ENCODE measurements around the gene DCXR. TPM values are rescaled to one million over a fixed set of nuclear protein-coding genes. Genes with fewer than 3 reads are reported as not detected.

Gene DCXR
- total RNA-seq, 1 experiment from 2014 or later = 140 TPM

- H3K9me3 ChIP-seq (ENCODE audit: low read depth, low read length, poor library complexity, severe bottlenecking) = no peaks in the 10 kb centered on the region
- H3K4me1 ChIP-seq (ENCODE audit: insufficient read depth, low read length, poor library complexity, severe bottlenecking) = peaks cover 9% of the 10 kb centered on the region
- BruUV-seq (replicated peaks) = no TSS peak
- ChIA-PET POLR2A (ENCODE audit: low non-redundant PET) (no interaction called here), CTCF (interaction anchor here (0.8 kb wide), 1 partner anchor 15 kb away, joined by 5 read pairs; the partner anchor contains the start of gene DCXR)
- H3K27me3 ChIP-seq (replicated peaks; ENCODE audit: insufficient read depth, low read depth, low read length, poor library complexity) = no peaks in the 10 kb centered on the region
- DNase-seq (ENCODE audit: low spot score) = no peak
- H3K4me3 ChIP-seq (ENCODE audit: low read depth, low read length, poor library complexity, severe bottlenecking) = peak overlapping the region; percentile 96
- TF ChIP-seq EZH2 (IDR thresholded peaks at IDR 0.05; ENCODE audit: borderline replicate concordance, low read depth, low read length, poor library complexity, severe bottlenecking) = no peak
- TF ChIP-seq, protein P1, sequence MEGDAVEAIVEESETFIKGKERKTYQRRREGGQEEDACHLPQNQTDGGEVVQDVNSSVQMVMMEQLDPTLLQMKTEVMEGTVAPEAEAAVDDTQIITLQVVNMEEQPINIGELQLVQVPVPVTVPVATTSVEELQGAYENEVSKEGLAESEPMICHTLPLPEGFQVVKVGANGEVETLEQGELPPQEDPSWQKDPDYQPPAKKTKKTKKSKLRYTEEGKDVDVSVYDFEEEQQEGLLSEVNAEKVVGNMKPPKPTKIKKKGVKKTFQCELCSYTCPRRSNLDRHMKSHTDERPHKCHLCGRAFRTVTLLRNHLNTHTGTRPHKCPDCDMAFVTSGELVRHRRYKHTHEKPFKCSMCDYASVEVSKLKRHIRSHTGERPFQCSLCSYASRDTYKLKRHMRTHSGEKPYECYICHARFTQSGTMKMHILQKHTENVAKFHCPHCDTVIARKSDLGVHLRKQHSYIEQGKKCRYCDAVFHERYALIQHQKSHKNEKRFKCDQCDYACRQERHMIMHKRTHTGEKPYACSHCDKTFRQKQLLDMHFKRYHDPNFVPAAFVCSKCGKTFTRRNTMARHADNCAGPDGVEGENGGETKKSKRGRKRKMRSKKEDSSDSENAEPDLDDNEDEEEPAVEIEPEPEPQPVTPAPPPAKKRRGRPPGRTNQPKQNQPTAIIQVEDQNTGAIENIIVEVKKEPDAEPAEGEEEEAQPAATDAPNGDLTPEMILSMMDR (conservative IDR thresholded peaks at IDR 0.05; ENCODE audit: low read depth, low read length) = no peak
- peak overlapping the region; percentile 73 for H3K27ac ChIP-seq (ENCODE audit: low read depth, low read length, poor library complexity, severe bottlenecking)
- intact Hi-C loops (cut with micrococcal nuclease; ENCODE audit: unreplicated experiment) = no loop called here
- H3K36me3 ChIP-seq (ENCODE audit: insufficient read depth, low read length, poor library complexity, severe bottlenecking) = peaks cover 56% of the 10 kb centered on the region
Observed at GRCh38 chr17:82053130-82053529, 15.6 kb upstream of the DCXR start.

- Histone ChIP-seq H3K4me1 (ENCODE audit: insufficient read depth, low read length, poor library complexity, severe bottlenecking) (peaks cover 9% of the 10 kb centered on the region), H3K27ac (ENCODE audit: low read depth, low read length, poor library complexity, severe bottlenecking) (peak overlapping the region; percentile 73), H3K27me3 (replicated peaks; ENCODE audit: insufficient read depth, low read depth, low read length, poor library complexity) (no peaks in the 10 kb centered on the region), H3K9me3 (ENCODE audit: low read depth, low read length, poor library complexity, severe bottlenecking) (no peaks in the 10 kb centered on the region), H3K36me3 (ENCODE audit: insufficient read depth, low read length, poor library complexity, severe bottlenecking) (peaks cover 55% of the 10 kb centered on the region), H3K4me3 (ENCODE audit: low read depth, low read length, poor library complexity, severe bottlenecking) (peak overlapping the region; percentile 96)
- no peak for DNase-seq (ENCODE audit: low spot score)
- TF ChIP-seq, protein P1 (conservative IDR thresholded peaks at IDR 0.05; ENCODE audit: low read depth, low read length) = no peak
- no peak for TF ChIP-seq EZH2 (IDR thresholded peaks at IDR 0.05; ENCODE audit: borderline replicate concordance, low read depth, low read length, poor library complexity, severe bottlenecking)
- no TSS peak for BruUV-seq (replicated peaks)
- ChIA-PET CTCF (interaction anchor here (0.6 kb wide), 1 partner anchor 26 kb away, joined by 5 read pairs; no protein-coding TSS in a partner anchor), POLR2A (ENCODE audit: low non-redundant PET) (no interaction called here)
- intact Hi-C loops (cut with micrococcal nuclease; ENCODE audit: unreplicated experiment) = no loop called here
Observed at GRCh38 chr17:82052638-82053059, 15.2 kb upstream of the DCXR start.

GRCh38 chr17:82051776-82052637 is 14.5 kb upstream of the DCXR start, which contains the start of the genes GPS1 and RFNG:
Gene GPS1 (plus strand): TSS chr17:82051898. CDS start chr17:82051932, 34 bp downstream.
Gene RFNG (minus strand): TSS chr17:82051811. CDS start chr17:82051766, 45 bp downstream.
- intact Hi-C loops (cut with micrococcal nuclease; ENCODE audit: unreplicated experiment) = no loop called here

More at GRCh38 chr17:82051776-82052637, 14.5 kb upstream of the DCXR start, which contains the start of the genes GPS1 and RFNG:
- no TSS peak for BruUV-seq (replicated peaks)
- Histone ChIP-seq H3K27ac (ENCODE audit: low read depth, low read length, poor library complexity, severe bottlenecking) (peak within 1 kb of the TSS; percentile 73), H3K4me3 (ENCODE audit: low read depth, low read length, poor library complexity, severe bottlenecking) (peak within 1 kb of the TSS; percentile 96), H3K9me3 (ENCODE audit: low read depth, low read length, poor library complexity, severe bottlenecking) (no peaks in the 10 kb centered on the region), H3K4me1 (ENCODE audit: insufficient read depth, low read length, poor library complexity, severe bottlenecking) (peaks cover 9% of the 10 kb centered on the region), H3K36me3 (ENCODE audit: insufficient read depth, low read length, poor library complexity, severe bottlenecking) (peaks cover 52% of the 10 kb centered on the region), H3K27me3 (replicated peaks; ENCODE audit: insufficient read depth, low read depth, low read length, poor library complexity) (no peaks in the 10 kb centered on the region)
- DNase-seq (ENCODE audit: low spot score) = peak; percentile 81
- ChIA-PET POLR2A (ENCODE audit: low non-redundant PET) (no interaction called here), CTCF (interaction anchor here (0.5 to 0.6 kb wide), 3 partner anchors 11 to 51 kb away, joined by 3 to 5 read pairs (median 4); no protein-coding TSS in a partner anchor)
- TF ChIP-seq, protein P1 (conservative IDR thresholded peaks at IDR 0.05; ENCODE audit: low read depth, low read length) = no peak
- no peak for TF ChIP-seq EZH2 (IDR thresholded peaks at IDR 0.05; ENCODE audit: borderline replicate concordance, low read depth, low read length, poor library complexity, severe bottlenecking)

Data from A673 (cell line).